ENCODE data around the gene DCTN1.

DNA sequence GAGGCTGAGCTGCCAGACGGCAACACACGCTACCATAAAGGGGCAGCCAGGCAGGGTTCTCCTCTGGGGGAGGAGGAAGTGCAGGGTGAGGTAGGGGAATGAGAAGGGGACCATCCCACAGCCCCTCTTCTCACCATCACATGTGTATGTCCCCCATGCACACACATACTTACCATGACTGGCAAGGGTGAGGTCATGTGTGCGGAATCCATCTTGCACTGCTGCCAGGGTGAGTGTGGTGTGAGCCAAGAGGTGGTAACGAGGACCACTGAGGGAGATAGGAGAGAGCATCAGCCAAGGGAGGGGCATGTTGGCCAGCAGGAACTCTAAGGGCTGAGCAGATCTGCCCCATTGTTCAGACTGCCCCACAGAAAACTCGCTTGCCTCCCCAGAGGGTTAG is 48.6 kb upstream of the DCTN1 start:
- TF ChIP-seq POLR2A (IDR thresholded peaks at IDR 0.05) = no peak
- no peak for TF ChIP-seq POLR2AphosphoS5 (IDR thresholded peaks at IDR 0.05)
